Activated CD4-positive, alpha-beta T cell treated with anti-CD3 and anti-CD28 coated beads for 24 hours (primary cell): ENCODE measurements around the gene SUPT3H.

Source experiments
- DNase-seq, 2 donors: peaks; one replicate each; pipeline ENCODE4 v3.0.0-alpha.2; 2020; ENCODE audit warnings: low read depth in 2 of 2

SUPT3H gene

GRCh38 chr6:45002390-45003105 is 375.2 kb downstream of the SUPT3H start:
- DNase-seq, result no peak

GRCh38 chr6:45001663-45002062 is 376.1 kb downstream of the SUPT3H start:
- DNase-seq, result no peak

DNA sequence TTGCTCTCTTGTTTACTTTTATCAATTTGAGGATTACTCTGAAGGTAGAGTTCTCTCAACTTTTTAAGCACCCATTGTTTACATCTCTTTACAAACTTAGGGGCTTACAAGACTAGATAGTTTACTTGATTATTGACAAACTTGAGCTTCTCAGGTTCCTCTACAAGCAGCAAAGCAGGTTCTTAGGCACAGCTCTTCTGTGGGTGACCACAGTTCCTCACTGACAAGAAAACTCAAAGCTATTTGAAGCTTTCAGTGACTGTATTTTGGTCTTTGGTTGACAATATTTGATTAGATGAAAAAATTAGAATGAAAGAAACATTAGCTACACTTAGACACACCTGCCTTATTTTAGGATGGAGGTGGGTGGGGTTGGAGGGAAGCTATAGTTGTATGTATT is 376.9 kb downstream of the SUPT3H start:
- no peak for DNase-seq

- no peak for DNase-seq
Measured at GRCh38 chr6:44999066-44999465, 378.7 kb downstream of the SUPT3H start.

- no peak for DNase-seq
Measured at GRCh38 chr6:44995486-44996132, 382.1 kb downstream of the SUPT3H start.

DNA sequence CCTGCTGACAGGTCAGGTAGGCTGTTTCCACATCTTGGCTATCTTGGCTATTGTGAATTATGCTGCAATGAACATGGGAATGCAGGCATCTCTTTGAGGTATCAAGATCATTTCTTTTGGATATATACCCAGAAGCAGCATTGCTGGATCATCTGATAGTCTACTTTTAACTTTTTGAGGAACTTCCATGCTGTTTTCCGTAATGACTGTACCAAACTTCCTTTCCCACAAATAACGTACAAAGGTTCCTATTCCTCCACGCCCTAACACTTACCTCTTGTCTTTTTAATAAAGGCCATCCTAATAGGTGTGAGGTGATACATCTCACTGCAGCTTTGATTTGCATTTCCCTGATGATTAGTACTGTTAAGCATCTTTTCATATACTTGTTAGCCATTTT is 388.3 kb downstream of the SUPT3H start:
- DNase-seq, result no peak

- no peak for DNase-seq
Measured at GRCh38 chr6:44985006-44985405, 392.7 kb downstream of the SUPT3H start.

GRCh38 chr6:44983467-44984365 is 394.0 kb downstream of the SUPT3H start:
- DNase-seq, result no peak

DNA sequence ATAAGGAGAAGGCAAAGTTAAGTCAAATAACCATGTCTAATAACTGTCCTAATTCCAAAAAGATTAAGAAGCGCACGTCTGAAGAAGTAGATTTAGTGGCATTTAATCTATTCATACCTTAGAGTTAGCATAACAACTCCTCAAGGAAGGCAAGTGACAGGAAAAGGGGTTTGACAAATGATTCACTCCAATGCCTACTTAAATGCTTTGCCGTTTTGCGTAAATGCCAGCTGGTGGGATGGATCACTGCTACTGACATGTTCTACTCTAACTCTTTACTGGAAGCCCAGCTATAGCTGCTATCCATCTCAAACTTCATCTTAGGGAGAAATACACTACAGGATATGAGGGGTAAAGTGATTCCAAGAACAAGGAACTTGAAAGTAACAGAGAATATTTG is 396.9 kb downstream of the SUPT3H start:
- DNase-seq, result no peak

- no peak for DNase-seq
Measured at GRCh38 chr6:44976677-44977641, 400.8 kb downstream of the SUPT3H start.

DNA sequence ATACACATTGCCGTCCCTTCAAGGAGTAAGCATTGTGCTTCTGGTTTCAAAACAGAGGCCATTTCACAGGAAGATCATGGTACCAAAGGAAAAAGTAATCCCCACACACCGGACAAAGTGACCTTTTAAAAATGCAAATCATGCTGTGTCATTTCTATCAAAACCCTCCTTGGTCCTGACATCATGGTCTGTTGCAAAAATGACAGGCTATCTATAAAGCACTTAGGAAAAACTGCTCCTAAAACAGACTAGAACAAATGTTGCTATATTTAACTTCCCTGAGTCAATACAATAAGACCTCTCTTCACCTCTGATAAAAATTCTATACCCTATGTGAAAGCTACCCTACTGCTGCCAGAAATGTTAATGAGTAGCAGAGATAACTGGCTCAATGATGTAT is 403.2 kb downstream of the SUPT3H start:
- DNase-seq, result no peak

DNA sequence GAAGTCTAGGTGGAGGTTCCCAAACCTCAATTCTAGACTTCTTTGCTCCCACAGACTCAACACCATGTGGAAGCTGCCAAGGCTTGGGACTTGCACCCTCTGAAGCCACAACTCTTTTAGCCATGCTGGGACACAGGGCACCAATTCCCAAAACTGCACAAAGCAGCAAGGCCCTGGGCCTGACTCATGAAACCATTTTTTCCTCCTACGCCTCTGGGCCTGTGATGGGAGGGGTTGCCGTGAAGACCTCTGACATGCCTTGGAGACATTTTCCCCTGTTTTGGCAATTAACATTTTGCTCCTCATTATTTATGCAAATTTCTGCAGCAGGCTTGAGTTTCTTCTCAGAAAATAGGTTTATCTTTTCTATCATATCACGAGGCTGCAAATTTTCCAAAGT is 405.0 kb downstream of the SUPT3H start:
- DNase-seq, result no peak

DNA sequence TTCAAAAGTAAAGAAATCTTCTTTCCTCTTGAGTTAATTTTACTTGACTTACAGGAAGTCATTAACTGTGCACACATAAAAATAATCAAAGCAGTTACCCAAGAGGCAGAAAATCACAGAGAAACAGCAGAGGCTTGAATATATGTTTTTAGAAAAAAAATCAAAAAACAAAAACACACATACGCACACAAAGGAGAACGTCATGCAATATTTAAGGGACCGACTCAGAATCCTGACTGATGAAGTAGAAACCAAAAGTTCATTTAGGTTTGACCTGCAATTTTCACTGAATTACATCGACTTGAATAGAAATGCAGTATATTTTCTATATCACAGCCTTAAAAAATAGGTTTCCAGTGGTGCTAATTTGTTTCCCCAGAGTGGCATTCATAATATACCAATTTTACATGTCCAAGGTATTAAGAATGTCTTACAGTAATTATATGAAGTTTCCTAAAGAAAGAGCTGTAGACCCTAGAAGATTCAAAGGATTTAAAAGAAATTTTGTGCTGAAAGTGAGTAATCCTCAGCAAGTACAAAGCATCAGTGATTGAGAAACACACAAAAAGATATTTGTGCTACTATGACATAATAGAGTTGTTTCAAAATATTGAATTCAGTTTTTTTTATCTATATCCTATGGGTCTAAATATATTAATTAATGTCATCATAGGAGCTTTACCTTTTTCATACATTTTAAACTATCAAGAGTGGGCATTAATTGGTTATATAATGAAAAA is 408.1 kb downstream of the SUPT3H start:
- no peak for DNase-seq

GRCh38 chr6:44967481-44967880 is 410.3 kb downstream of the SUPT3H start:
- DNase-seq, result no peak

DNA sequence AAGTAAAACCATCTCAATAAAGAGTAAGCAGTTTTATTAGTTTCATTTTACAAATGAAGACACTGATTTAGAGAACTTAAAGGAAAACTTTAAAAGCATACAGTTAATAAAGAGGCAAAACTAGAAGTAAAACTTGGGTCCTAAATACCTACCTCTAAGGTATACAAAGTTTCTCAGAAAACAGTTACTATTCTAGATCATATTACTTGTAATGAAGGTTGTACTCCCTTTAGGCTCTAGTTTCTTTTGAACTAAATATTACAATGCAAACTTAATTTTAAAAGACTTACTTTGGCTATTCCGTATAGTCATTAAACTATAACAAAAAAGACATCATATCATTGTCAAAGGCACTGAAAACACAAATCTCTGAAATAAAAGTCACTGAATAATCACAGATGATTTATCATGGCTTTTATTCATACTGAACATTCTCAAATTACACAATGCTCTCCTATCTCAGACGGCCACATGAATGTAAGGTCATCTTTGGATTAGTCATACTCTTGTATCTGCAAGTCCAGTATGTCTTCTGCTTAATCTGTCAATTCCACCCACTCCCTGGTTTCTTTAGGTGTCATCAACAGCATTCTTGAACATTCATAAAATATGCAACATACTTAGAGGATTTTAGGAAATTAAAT is 411.2 kb downstream of the SUPT3H start:
- DNase-seq, result no peak

DNA sequence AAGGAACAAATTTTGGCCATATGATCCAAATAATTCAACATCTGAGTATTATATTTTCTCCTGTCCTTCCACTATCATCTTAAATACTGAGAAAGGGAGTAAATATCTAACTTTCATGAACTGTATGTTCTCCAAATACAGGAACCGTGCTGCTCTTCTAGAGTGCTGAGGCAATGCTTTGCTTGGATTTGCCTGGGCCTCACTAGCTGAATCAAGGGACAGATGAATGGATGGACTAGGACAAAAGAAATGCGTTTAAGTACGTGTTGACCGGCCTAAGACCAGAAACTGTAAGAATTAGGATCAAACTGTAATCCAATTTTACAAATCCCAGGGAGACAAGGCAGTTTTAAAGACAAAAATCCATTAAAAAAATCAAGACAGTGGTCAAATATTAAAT is 412.0 kb downstream of the SUPT3H start:
- no peak for DNase-seq

- DNase-seq, result no peak
Measured at GRCh38 chr6:44960898-44961297, 416.8 kb downstream of the SUPT3H start.

DNA sequence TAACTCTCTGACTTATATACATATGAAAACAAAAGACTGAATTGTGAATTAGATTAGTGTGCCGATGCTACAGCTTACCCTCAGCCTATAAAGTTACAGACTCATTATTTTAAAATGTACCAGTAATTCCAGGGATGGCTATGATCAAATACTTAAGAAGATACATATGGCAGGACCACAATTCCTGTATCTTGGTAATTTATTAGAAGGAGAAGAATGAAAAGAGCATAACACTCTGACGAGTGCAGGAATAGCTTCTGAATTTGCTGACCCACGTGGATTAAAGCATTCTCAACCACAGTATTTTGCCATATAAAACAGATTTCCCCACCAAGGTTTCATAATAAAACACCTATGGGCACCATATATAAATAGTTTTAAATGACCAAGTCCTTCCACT is 418.1 kb downstream of the SUPT3H start:
- no peak for DNase-seq

DNA sequence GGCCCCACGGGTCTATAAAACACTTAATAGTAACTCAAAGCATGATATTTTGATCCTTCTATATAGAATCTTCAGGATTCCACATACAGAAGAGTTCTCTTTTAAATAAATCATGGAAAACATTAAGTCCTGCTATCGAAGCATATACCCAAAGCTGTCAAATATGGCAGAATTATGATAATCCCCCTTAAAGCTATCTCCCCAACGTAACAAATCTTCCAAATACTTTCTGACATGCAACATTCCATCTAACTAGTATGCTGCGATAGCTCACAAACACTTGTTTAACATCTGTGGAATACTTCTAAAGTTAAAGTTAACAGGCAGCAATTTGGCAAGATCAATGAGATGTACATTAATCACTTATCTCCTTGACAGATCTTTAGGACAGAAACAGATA is 420.6 kb downstream of the SUPT3H start:
- no peak for DNase-seq

DNA sequence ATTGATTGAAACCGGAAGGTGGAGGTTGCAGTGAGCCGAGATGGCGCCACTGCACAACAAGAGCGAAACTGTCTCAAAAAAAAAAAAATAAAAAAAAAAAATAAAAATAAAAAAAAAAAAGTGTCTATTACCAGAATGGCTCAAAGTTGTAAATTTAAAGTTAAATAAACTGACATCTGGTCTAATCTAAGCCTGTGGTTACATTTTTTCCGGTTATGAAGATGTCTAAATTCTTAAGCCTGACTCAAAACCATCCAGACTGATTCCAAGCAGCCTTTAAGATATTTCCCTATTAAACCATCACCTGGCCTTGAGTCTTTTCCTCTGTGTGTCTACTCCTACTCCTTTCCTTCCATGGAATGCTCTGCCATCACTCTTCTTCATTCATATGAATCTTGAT is 421.3 kb downstream of the SUPT3H start:
- no peak for DNase-seq
